ENCODE results near the gene CFAP57.
A peak's percentile ranks its signal among the peaks of the same experiment; 100 is the strongest.
"Not testable (repeated sequence)": the region's sequence is repeated elsewhere in the genome, so short reads cannot be mapped to it uniquely, and the experiment has no call there.

The CFAP57 gene

DNA sequence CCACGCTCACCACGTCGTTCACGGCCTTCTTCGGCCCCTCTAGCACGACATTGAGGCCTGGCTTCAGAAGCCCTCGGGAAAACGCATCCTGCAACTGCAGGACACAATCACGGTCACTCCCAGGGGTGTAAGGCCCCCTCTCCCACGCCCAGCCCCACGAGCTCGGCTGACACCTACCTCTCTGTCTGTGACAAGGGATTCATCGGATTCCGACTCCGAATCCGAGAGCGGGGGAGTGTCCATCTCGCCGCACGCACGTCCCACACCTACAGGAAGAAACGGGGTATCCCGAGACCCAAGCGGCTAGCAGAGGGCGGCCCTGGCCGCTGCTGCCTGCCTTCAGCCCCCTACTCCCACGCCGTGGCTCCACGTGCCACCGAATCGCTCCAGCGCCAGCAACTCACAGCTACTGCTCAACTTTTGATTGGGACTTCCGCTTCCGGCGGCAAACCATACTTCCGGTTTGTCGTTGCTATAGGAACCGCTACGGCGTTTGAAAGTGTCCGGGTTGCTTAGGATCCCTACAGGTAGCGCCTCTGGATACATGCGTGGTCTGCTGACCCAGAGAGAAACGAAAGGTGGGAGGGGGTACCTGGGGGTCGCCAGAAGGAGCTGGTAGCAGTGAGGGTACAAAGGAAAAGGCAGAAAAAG, at the start of gene CFAP57, which contains the start of gene EBNA1BP2:
Gene CFAP57 (plus strand): TSS at position 455 of the 651 bp plus-strand sequence. CDS start 424 bp downstream, outside the sequence.
Gene EBNA1BP2 (minus strand): TSS at position 415 of the 651 bp plus-strand sequence. CDS start 172 bp downstream, at position 243.
- DNase-seq (ENCODE audit: low read depth), result peak; percentile 62

DNA sequence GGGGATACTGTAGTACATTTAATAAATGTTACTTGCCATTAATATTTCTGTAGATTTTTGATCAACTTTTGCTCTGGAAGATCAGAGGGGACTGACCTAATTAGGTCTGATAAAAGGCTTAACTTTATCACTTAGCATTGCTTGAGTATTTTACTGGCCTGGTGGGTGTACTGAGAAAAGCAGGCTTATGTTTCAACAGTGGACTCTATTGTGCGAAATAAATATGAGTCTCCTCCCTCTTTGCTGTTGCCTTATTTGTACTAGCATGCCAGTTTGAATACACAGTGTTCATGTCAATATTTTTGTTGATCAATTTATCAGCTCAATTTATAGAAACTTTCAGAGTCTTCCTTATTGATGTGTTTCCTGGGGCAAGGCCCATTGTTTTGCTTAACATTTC, 49.1 kb upstream of the CFAP57 start:
- DNase-seq (ENCODE audit: low read depth), result no peak

DNA sequence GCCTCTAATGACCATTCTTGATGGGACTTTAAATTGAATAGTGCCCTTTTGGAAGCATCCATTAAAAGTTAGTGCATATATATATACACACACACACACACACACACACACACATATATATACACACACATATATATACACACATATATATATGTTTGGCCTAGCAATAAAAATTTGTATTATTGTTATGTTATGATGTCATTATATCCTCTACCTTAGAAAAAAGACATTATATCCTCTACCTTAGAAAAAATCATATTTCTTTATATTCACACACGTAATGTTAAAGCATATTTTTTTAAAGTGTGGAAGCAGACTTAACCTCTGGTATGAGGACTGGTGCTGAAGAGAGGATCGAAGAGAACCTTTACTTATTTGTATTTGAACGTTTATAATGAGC, 43.3 kb upstream of the CFAP57 start:
- DNase-seq (ENCODE audit: low read depth), result no peak

DNA sequence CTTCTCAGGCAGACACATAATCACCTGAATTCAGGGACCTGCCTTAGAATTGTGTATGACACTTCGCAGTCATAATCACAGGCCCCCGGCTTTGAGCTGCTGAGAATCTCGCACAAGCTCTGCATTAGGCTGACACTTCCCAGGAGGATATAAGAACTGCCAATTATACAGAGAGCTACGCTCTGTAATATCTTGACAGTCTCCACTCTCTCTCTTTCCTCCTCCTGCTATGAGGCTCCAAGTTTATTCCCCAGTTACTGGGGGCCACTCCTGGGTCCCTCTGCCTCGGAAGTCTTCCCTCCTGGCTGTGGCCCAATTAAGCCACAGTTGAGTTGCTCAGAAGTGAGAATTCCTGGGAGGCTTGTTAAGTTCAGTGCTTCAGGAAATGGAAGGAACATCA, 42.7 kb upstream of the CFAP57 start:
- DNase-seq (ENCODE audit: low read depth), result no peak

GRCh38 chr1:43134068-43134467, 38.1 kb upstream of the CFAP57 start:
- no peak for DNase-seq (ENCODE audit: low read depth)

DNA sequence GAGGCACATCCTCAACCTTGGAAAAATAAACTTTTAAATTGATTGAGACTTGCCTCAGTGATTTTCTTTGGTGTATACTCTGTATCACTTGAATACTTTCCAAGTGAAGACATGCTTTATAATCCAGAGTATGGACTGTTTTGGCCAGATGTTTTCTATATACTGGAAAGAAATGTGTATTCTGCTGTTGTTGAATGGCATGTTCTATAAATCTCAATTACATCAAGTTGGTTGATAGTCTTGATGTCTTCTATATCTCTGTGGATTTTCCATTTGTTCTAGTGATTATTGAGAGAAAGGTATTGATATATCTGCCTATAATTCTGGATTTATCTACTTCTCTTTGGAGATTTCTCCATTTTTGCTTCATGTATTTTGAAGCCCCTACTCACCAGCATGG, 37.5 kb upstream of the CFAP57 start:
- no peak for DNase-seq (ENCODE audit: low read depth)

- no peak for DNase-seq (ENCODE audit: low read depth)
These were observed 36.0 kb upstream of the CFAP57 start for GRCh38 chr1:43135857-43136781.

DNA sequence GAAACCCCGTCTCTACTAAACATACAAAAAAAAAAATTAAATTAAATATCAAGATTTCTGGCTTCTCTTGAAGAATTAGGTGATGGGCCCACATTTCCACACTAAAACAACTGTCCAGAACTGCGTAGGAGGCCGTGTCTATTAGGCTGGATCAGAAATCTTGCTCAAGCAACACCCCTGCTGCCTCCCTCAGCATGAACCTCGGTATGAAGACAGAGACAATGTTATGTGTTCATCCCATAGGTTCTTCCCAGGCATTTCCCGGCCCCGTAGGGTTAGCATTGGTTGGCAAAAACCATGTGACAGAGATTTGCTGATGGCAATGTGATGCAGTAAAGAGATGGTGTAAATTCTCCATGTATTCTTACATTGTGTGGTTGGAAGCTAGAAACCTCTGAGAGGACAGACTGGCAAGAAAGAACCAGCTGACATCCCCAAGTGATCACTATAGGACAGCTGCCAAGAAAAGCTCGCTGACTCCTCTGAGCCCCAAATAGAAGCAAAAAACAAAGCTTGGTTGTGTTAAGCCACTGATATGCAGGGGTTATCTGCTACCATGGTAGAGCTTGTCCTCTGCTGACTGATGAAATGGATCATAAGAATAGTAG, 34.6 kb upstream of the CFAP57 start:
- no peak for DNase-seq (ENCODE audit: low read depth)

DNA sequence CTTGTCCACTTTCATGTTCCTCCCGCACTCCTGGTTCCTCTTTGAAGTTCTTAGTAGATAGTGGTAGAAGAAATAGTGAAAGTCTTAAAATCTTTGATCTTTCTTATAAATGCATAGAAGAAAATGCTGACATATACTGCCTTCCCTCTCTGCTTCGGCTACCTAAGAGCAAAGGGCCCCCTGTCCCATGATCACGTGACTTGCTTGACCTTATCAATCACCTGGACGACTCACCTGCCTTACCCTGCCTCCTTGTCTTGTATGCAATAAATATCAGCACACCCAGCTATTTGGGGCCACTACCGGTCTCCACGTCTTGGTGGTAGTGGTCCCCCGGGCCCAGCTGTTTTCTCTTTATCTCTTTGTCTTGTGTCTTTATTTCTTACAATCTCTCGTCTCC, 32.8 kb upstream of the CFAP57 start:
- DNase-seq (ENCODE audit: low read depth), result not testable (repeated sequence)

GRCh38 chr1:43140010-43140409, 32.1 kb upstream of the CFAP57 start:
- no peak for DNase-seq (ENCODE audit: low read depth)

DNA sequence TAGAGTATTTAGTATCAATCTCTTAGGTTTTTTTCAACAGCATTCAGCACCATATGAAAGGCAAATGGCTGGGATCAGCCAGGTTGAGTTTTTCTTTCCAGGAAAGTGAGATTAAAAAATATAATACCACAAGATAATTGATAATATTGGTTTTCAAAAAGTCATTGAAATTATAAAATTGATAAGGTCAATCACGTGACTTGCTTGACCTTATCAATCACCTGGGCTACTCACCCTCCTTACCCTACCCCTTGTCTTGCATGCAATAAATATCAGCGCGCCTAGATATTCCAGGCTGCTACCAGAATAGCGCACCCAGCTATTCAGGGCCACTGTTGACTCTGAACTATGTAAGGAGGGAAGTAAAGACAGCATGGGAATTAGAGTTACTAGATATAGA, 31.5 kb upstream of the CFAP57 start:
- no peak for DNase-seq (ENCODE audit: low read depth)

DNA sequence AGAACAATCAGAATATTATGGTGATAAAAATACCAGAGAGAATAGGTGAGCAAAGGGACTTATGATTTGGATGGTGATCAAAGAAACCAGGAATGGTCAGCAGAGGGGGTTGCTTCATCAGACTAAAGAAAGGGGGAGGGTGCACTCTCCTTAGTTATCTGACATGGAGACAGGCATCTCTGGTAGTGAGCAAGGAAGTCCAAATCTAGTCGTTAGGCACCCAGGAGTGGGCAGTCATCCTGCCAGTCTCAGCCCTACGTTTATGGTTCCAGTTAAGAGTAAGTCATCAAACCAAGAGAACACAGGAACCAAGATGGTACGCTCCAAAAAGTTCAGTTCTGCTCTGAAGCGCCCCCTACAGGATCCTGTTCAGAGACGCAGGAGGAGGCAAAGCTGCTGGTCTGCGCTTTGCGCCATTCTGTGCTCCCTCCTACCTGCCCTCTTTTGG, 28.7 kb upstream of the CFAP57 start:
- no peak for DNase-seq (ENCODE audit: low read depth)

GRCh38 chr1:43144237-43144636, 27.9 kb upstream of the CFAP57 start:
- no peak for DNase-seq (ENCODE audit: low read depth)

DNA sequence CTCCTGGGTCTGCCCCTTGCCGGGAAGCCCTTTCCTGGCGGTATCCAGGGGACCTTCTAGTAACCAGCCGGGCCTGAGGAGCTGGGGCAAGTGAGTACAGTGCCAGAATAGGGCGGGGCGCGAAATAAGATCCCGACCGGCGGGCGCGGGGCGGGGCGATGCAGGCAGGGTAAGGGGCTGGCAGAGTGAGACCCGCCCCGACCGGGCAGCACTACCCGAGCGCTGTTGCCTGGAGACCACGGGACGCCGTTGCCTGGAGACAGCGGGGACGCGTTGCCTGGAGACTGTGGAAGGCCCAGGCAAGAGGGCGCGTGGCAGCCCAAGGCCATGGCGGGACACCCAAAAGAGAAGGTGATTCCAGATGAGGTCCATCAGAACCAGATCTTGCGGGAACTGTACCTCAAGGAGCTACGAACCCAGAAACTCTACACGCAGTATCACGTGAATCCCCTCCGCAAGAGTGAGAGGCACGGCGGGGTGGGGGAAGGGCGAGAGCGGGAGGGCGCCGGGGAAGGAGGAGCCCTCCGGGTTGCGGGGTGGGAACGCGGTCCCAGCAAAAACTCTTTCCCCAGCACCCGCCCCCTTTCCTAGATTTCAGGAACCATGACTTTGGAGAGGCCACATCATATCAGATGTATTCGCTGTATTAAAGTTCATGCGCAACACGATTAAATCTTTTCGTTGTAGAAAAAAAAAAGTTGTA, 24.4 kb upstream of the CFAP57 start:
- DNase-seq (ENCODE audit: low read depth), result no peak

DNA sequence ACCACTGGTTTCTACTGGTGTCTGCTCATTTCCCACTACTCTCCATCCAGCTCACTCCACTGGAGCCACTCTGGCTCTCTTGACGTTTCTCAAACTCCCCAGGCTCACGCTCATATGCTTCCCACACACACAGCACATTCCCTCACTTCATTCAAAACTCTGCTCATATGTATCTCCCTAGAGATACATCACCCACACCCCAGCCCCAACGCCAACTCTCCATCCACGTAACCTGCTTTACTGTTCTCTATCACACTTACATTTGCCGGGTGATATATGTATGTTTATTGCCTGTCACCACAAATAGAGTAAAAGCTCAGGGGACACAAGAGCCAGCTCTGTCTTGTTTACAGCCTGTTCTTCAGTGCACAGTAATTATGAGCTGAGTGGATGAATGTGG, 22.2 kb upstream of the CFAP57 start:
- DNase-seq (ENCODE audit: low read depth), result no peak

GRCh38 chr1:43152866-43153265, 19.3 kb upstream of the CFAP57 start:
- DNase-seq (ENCODE audit: low read depth), result no peak

GRCh38 chr1:43153443-43153842, 18.7 kb upstream of the CFAP57 start:
- no peak for DNase-seq (ENCODE audit: low read depth)

GRCh38 chr1:43156026-43156425, 16.1 kb upstream of the CFAP57 start:
- DNase-seq (ENCODE audit: low read depth), result no peak

DNA sequence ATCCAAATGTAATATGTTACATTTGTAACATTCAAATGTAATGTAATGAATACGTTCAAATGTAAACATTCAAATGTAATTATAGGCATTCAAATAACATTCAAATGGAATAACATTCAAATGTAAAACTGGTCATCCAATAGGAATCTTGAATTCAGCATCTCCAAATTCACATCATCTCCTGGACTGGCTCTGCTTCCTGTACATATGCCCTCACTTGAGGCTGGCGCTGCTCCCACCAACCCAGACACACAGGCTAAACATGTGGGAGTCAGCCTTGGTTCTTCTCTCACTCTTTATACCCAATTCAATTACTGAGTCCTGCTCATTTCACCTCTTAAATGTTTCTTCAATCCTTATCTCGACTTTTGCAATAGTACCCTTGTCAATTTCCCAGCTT, 7.0 kb upstream of the CFAP57 start:
- DNase-seq (ENCODE audit: low read depth), result no peak

- no peak for DNase-seq (ENCODE audit: low read depth)
These were observed 6.4 kb upstream of the CFAP57 start for GRCh38 chr1:43165765-43166164.

DNA sequence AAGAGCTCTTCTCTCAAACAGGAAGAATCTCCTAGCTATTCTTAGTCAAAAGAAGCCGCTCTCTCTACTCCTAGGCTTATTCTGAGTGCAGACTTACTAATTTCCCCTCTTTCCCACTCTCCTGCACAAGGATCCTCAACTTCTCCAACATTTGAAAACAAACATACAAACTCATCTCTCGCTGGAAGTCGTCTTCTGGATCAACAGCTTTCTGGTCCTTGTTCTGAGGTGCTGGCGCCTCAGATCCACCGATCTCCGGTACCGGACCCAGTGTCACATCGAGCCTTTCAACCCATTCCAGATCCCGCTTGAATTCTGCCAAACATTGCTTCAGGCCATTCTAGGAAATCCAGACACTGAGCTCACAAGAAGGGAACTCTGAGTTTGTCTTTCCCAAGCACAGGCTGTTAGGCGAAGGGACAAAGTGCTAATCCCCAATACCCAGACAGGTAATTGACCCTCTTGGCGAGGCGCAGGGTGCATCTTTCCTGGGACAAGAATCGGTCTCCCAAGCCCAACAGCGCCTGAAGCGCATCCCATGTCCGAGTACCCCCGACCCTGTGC, 736 bp upstream of the CFAP57 start:
- no peak for DNase-seq (ENCODE audit: low read depth)

DNA sequence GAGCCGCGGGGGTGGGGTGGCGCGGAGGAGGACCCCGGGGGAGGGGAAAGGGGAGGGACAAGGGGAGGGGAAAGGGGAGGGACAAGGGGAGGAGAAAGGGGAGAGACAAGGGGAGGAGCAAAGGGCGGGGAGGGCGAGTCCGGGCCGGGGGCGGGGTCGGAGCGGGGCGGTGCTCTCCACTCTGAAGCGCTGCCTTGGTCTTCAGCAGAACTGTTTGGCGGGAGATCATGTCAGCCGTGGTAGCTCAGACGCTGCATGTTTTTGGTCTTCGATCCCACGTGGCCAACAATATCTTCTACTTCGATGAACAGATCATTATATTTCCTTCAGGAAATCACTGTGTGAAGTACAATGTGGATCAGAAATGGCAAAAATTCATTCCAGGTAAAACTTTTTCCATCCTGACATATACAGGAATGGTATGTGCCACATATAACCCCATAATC, 420 bp downstream of the CFAP57 start:
- peak; percentile 60 for DNase-seq (ENCODE audit: low read depth)
